ENCODE measurements around the gene METAP1.
"Not testable (repeated sequence)": the region's sequence is repeated elsewhere in the genome, so short reads cannot be mapped to it uniquely, and the experiment has no call there.

The METAP1 gene

DNA sequence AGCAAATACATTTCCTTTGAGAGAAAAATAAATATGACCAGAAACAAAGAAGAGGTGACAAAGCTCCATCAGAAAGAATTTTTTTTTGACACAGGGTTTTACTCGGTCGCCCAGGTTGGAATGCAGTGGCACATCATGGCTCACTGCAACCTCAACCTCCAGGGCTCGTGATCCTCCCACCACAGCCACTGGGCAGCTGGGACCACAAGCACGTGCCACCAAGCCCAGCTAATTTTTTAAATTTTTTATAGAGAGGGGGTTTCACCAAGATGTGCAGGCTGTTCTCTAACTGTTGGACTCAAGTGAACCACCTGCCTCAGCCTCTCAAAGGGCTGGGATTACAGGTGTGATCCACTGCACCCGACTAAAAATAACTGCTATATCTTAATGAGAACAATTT is 82.8 kb downstream of the METAP1 start:
- H3K4me1 ChIP-seq (ENCODE audit: low read length) = no peaks in the 10 kb centered on the region
- H3K36me3 ChIP-seq (replicated peaks; ENCODE audit: insufficient read depth, low read length) = no peaks in the 10 kb centered on the region
- no peaks in the 10 kb centered on the region for H3F3A ChIP-seq (ENCODE audit: insufficient read depth, low read length)
- no peak for DNase-seq
- H3K27ac ChIP-seq (ENCODE audit: low read length) = no peak overlapping the region
- H2AFZ ChIP-seq (ENCODE audit: low read length) = no peak overlapping the region
- no peak overlapping the region for H3K4me2 ChIP-seq (ENCODE audit: low read depth, low read length)
- no peaks in the 10 kb centered on the region for H4K20me1 ChIP-seq (ENCODE audit: insufficient read depth, low read length)
- H3K9me3 ChIP-seq (replicated peaks; ENCODE audit: insufficient read depth, low read length) = no peaks in the 10 kb centered on the region
- H3K9me2 ChIP-seq (replicated peaks; ENCODE audit: insufficient read depth, low read length) = no peaks in the 10 kb centered on the region
- TF ChIP-seq EZH2 (optimal IDR thresholded peaks at IDR 0.05; ENCODE audit: low read depth, low read length) (no peak), EZH2phosphoT487 (IDR thresholded peaks at IDR 0.05; ENCODE audit: low read length) (no peak)
- TF ChIP-seq, protein P1, sequence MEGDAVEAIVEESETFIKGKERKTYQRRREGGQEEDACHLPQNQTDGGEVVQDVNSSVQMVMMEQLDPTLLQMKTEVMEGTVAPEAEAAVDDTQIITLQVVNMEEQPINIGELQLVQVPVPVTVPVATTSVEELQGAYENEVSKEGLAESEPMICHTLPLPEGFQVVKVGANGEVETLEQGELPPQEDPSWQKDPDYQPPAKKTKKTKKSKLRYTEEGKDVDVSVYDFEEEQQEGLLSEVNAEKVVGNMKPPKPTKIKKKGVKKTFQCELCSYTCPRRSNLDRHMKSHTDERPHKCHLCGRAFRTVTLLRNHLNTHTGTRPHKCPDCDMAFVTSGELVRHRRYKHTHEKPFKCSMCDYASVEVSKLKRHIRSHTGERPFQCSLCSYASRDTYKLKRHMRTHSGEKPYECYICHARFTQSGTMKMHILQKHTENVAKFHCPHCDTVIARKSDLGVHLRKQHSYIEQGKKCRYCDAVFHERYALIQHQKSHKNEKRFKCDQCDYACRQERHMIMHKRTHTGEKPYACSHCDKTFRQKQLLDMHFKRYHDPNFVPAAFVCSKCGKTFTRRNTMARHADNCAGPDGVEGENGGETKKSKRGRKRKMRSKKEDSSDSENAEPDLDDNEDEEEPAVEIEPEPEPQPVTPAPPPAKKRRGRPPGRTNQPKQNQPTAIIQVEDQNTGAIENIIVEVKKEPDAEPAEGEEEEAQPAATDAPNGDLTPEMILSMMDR (IDR thresholded peaks at IDR 0.05; ENCODE audit: low read length) = no peak
- no peak overlapping the region for H3K4me3 ChIP-seq (ENCODE audit: low read length)
- no peaks in the 10 kb centered on the region for H3K27me3 ChIP-seq (replicated peaks; ENCODE audit: insufficient read depth, low read length)
- H3K79me2 ChIP-seq (ENCODE audit: low read length) = no peaks in the 10 kb centered on the region
- H3K9ac ChIP-seq (ENCODE audit: low read length) = no peak overlapping the region

DNA sequence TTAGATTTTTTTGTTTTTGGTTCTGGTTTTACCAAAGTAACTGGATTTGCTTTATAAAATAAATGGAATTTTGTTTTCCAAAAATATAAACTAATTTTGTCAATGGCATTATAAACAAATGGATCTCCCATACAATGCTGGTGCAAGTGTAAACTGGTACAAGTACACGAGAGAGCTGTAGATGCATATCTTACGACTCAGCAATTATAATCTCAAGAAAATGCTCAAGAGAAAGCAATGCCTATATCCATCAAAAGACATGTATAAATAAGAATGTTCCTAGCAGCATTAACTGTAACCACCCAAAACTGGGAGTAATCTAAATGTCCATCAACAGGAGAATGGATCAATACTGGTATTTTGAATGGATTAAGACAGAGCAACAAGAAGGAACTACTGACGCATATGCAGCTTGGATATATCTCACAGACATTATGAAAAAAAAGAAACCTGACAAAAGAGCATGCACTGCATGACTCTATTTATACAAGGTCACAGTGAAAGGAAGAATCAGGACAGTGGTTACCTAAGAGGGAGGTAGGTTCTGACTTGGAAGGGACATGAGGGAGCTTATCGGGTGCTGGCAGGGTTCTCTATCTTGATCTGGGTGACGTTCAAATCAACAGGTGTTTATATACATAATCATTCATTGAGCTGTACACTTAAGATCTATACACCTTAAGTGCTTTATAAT is 83.6 kb downstream of the METAP1 start:
- H2AFZ ChIP-seq (ENCODE audit: low read length) = no peak overlapping the region

DNA sequence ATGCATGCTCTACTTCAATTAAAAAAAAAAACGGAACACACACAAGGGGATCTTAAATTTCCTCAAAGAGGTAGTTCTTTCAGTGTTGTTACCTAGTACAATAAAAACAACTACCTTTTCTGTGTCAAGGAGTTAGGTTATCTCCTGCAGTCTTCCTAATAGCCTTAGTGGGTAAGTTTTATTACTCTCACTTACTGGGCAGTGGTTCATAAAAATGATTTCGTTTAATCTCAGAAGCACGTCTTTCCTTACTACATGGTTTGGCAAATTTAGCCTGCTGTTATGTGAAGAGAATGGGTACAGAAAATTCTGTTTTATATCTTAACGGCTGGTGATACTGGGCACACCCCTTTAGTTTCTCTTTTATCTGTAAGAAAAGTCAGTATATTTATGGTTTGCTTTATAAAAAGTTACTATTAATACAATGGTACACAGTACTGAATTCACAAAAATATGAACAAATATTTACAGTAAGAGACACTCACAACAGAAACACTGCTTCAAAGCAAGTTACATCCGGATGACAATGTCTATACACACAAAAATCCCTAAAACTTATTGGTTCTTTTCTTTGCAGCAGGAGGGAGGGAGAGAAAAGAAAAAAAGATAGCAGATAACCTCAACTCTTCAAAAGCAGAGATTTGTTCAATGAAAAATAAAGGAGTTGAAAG is 84.2 kb downstream of the METAP1 start:
- Histone ChIP-seq H2AFZ (ENCODE audit: low read length) (no peak overlapping the region), H3K79me2 (ENCODE audit: low read length) (no peaks in the 10 kb centered on the region), H3K4me3 (ENCODE audit: low read length) (no peak overlapping the region), H3K4me1 (ENCODE audit: low read length) (no peaks in the 10 kb centered on the region), H3K9me3 (replicated peaks; ENCODE audit: insufficient read depth, low read length) (no peaks in the 10 kb centered on the region), H3F3A (ENCODE audit: insufficient read depth, low read length) (no peaks in the 10 kb centered on the region), H3K27ac (ENCODE audit: low read length) (no peak overlapping the region), H3K9me2 (replicated peaks; ENCODE audit: insufficient read depth, low read length) (no peaks in the 10 kb centered on the region), H3K27me3 (replicated peaks; ENCODE audit: insufficient read depth, low read length) (no peaks in the 10 kb centered on the region), H3K36me3 (replicated peaks; ENCODE audit: insufficient read depth, low read length) (no peaks in the 10 kb centered on the region), H3K9ac (ENCODE audit: low read length) (no peak overlapping the region), H4K20me1 (ENCODE audit: insufficient read depth, low read length) (no peaks in the 10 kb centered on the region), H3K4me2 (ENCODE audit: low read depth, low read length) (no peak overlapping the region)
- DNase-seq = no peak
- no peak for TF ChIP-seq EZH2phosphoT487 (IDR thresholded peaks at IDR 0.05; ENCODE audit: low read length)

More for the DNA sequence above, 83.6 kb downstream of the METAP1 start:
- Histone ChIP-seq H3K27me3 (replicated peaks; ENCODE audit: insufficient read depth, low read length) (no peaks in the 10 kb centered on the region), H3K4me3 (ENCODE audit: low read length) (no peak overlapping the region), H3K27ac (ENCODE audit: low read length) (no peak overlapping the region), H3K9me2 (replicated peaks; ENCODE audit: insufficient read depth, low read length) (no peaks in the 10 kb centered on the region), H3K36me3 (replicated peaks; ENCODE audit: insufficient read depth, low read length) (no peaks in the 10 kb centered on the region), H3F3A (ENCODE audit: insufficient read depth, low read length) (no peaks in the 10 kb centered on the region), H4K20me1 (ENCODE audit: insufficient read depth, low read length) (no peaks in the 10 kb centered on the region), H3K79me2 (ENCODE audit: low read length) (no peaks in the 10 kb centered on the region), H3K4me1 (ENCODE audit: low read length) (no peaks in the 10 kb centered on the region), H3K9ac (ENCODE audit: low read length) (no peak overlapping the region), H3K4me2 (ENCODE audit: low read depth, low read length) (no peak overlapping the region), H3K9me3 (replicated peaks; ENCODE audit: insufficient read depth, low read length) (no peaks in the 10 kb centered on the region)
- TF ChIP-seq EZH2 (optimal IDR thresholded peaks at IDR 0.05; ENCODE audit: low read depth, low read length) = no peak
- TF ChIP-seq, protein P1 (IDR thresholded peaks at IDR 0.05; ENCODE audit: low read length) = no peak
- TF ChIP-seq EZH2phosphoT487 (IDR thresholded peaks at IDR 0.05; ENCODE audit: low read length) = no peak
- no peak for DNase-seq

DNA sequence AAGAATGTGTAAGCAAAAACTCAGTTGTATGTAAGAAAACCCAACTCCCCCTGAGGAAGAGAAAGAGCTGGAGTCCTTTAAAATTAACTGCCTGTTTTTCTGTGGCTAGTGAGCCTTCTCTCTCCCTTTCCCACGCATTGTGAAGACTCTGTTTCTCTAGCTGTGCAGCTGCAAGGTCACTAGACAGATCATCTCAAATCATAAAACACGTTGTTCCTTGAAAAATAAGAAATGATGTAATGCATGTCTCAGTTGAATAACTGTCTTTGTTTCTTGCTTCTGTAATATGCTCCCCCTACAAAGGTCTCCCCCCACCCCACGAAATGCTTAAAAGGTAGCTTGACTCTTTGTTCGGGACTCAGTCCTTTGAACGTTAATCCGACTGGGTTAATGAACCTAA is 85.3 kb downstream of the METAP1 start:
- H3K9me3 ChIP-seq (replicated peaks; ENCODE audit: insufficient read depth, low read length); H3K4me3 ChIP-seq (ENCODE audit: low read length); H3K27ac ChIP-seq (ENCODE audit: low read length); H3K4me1 ChIP-seq (ENCODE audit: low read length); H3K4me2 ChIP-seq (ENCODE audit: low read depth, low read length); H3K9me2 ChIP-seq (replicated peaks; ENCODE audit: insufficient read depth, low read length); H4K20me1 ChIP-seq (ENCODE audit: insufficient read depth, low read length); DNase-seq; H3F3A ChIP-seq (ENCODE audit: insufficient read depth, low read length); H3K79me2 ChIP-seq (ENCODE audit: low read length); H3K9ac ChIP-seq (ENCODE audit: low read length); H3K27me3 ChIP-seq (replicated peaks; ENCODE audit: insufficient read depth, low read length); H2AFZ ChIP-seq (ENCODE audit: low read length); H3K36me3 ChIP-seq (replicated peaks; ENCODE audit: insufficient read depth, low read length): not testable (repeated sequence)
